ENCODE results near the gene HSPA1L. TPM values are rescaled to one million over a fixed set of nuclear protein-coding genes. Genes with fewer than 3 reads are reported as not detected.

HSPA1L gene
- total and polyA plus RNA-seq, 2 experiments from 2014 or later: 3.1 to 4.5 TPM

- H3K27ac ChIP-seq: no peak overlapping the region
- H3K4me1 ChIP-seq (ENCODE audit: low read depth): peaks cover 7% of the 10 kb centered on the region
- H3K36me3 ChIP-seq: peaks cover 9% of the 10 kb centered on the region
These were observed 22.3 kb downstream of the HSPA1L start for GRCh38 chr6:31792761-31793171.

GRCh38 chr6:31792090-31792374 lies 23.1 kb downstream of the HSPA1L start:
- DNase-seq (ENCODE audit: low read depth in 1 of 2, low spot score in 1 of 2): no peak
- H3K36me3 ChIP-seq: peaks cover 9% of the 10 kb centered on the region
- no peak overlapping the region for H3K4me3 ChIP-seq
- H3K4me1 ChIP-seq (ENCODE audit: low read depth): peaks cover 7% of the 10 kb centered on the region
- no peaks in the 10 kb centered on the region for H3K9me3 ChIP-seq (ENCODE audit: low read depth)
- no peaks in the 10 kb centered on the region for H3K27me3 ChIP-seq
- no peak overlapping the region for H3K27ac ChIP-seq
- no peak for TF ChIP-seq CTCF (IDR thresholded peaks at IDR 0.05; ENCODE audit: low read depth, low read length)

More at GRCh38 chr6:31792761-31793171, 22.3 kb downstream of the HSPA1L start:
- no peaks in the 10 kb centered on the region for H3K9me3 ChIP-seq (ENCODE audit: low read depth)
- no peak for TF ChIP-seq CTCF (IDR thresholded peaks at IDR 0.05; ENCODE audit: low read depth, low read length)
- peak in 1 of 2 donors; percentile 18 for DNase-seq (ENCODE audit: low read depth in 1 of 2, low spot score in 1 of 2)
- H3K27me3 ChIP-seq: no peaks in the 10 kb centered on the region
- no peak overlapping the region for H3K4me3 ChIP-seq

GRCh38 chr6:31791324-31792089 lies 23.6 kb downstream of the HSPA1L start:
- H3K4me1 ChIP-seq (ENCODE audit: low read depth): peaks cover 7% of the 10 kb centered on the region
- H3K4me3 ChIP-seq: no peak overlapping the region
- TF ChIP-seq CTCF (IDR thresholded peaks at IDR 0.05; ENCODE audit: low read depth, low read length): peak; percentile 76
- no peaks in the 10 kb centered on the region for H3K27me3 ChIP-seq
- no peak overlapping the region for H3K27ac ChIP-seq
- no peaks in the 10 kb centered on the region for H3K9me3 ChIP-seq (ENCODE audit: low read depth)
- peak; percentile 64 to 78 for DNase-seq (ENCODE audit: low read depth in 1 of 2, low spot score in 1 of 2)
- peaks cover 9% of the 10 kb centered on the region for H3K36me3 ChIP-seq

- peaks cover 3% of the 10 kb centered on the region for H3K36me3 ChIP-seq
- no peak for DNase-seq (ENCODE audit: low read depth in 1 of 2, low spot score in 1 of 2)
- no peak overlapping the region for H3K4me3 ChIP-seq
- no peak overlapping the region for H3K27ac ChIP-seq
- TF ChIP-seq CTCF (IDR thresholded peaks at IDR 0.05; ENCODE audit: low read depth, low read length): no peak
- H3K27me3 ChIP-seq: no peaks in the 10 kb centered on the region
- H3K9me3 ChIP-seq (ENCODE audit: low read depth): no peaks in the 10 kb centered on the region
- H3K4me1 ChIP-seq (ENCODE audit: low read depth): no peaks in the 10 kb centered on the region
These were observed 29.6 kb downstream of the HSPA1L start for GRCh38 chr6:31785475-31785874.

GRCh38 chr6:31784098-31784925 lies 30.8 kb downstream of the HSPA1L start:
- no peak overlapping the region for H3K4me3 ChIP-seq
- TF ChIP-seq CTCF (IDR thresholded peaks at IDR 0.05; ENCODE audit: low read depth, low read length): no peak
- no peaks in the 10 kb centered on the region for H3K27me3 ChIP-seq
- no peak overlapping the region for H3K27ac ChIP-seq
- DNase-seq (ENCODE audit: low read depth in 1 of 2, low spot score in 1 of 2): no peak
- no peaks in the 10 kb centered on the region for H3K4me1 ChIP-seq (ENCODE audit: low read depth)
- no peaks in the 10 kb centered on the region for H3K9me3 ChIP-seq (ENCODE audit: low read depth)
- H3K36me3 ChIP-seq: peaks cover 2% of the 10 kb centered on the region

Measured in cardiac muscle cell (in vitro differentiated cells and primary cell).